Endometrium (tissue), 2 donors: ENCODE results near the gene DAD1.
A peak's percentile ranks its signal among the peaks of the same experiment; 100 is the strongest.
"Not testable (repeated sequence)": the region's sequence is repeated elsewhere in the genome, so short reads cannot be mapped to it uniquely, and the experiment has no call there.

ENCODE experiments used
- FAIRE-seq: peaks from 2 replicates; lab custom pipeline; 2012; peaks lifted over from hg19 to GRCh38; lab: Jason Lieb, UNC
- donor health status: control.
- donor health status: control.

The DAD1 gene

DNA sequence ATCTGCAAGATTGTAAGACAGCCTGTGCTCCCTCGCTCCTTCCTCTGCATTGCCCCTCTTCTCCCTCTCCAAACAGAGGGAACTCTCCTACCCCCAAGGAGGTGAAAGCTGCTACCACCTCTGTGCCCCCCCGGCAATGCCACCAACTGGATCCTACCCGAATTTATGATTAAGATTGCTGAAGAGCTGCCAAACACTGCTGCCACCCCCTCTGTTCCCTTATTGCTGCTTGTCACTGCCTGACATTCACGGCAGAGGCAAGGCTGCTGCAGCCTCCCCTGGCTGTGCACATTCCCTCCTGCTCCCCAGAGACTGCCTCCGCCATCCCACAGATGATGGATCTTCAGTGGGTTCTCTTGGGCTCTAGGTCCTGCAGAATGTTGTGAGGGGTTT lies 37.4 kb downstream of the DAD1 start:
- no peak for FAIRE-seq

DNA sequence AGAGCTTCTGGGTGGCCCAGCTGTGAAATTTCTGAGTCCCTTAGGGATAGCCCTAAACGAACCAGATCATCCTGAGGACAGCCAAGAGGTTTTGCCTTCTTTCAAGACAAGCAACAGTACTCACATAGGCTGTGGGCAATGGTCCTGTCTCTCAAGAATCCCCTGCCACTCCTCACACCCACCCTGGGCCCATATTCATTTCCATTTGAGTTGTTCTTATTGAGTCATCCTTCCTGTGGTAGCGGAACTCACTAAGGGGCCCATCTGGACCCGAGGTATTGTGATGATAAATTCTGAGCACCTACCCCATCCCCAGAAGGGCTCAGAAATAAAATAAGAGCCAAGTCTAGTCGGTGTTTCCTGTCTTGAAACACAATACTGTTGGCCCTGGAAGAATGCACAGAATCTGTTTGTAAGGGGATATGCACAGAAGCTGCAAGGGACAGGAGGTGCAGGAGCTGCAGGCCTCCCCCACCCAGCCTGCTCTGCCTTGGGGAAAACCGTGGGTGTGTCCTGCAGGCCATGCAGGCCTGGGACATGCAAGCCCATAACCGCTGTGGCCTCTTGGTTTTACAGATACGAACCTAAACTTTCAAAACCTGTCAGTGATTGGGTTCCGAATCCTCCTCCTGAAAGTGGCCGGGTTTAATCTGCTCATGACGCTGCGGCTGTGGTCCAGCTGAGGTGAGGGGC lies 38.9 kb downstream of the DAD1 start:
- FAIRE-seq: no peak

DNA sequence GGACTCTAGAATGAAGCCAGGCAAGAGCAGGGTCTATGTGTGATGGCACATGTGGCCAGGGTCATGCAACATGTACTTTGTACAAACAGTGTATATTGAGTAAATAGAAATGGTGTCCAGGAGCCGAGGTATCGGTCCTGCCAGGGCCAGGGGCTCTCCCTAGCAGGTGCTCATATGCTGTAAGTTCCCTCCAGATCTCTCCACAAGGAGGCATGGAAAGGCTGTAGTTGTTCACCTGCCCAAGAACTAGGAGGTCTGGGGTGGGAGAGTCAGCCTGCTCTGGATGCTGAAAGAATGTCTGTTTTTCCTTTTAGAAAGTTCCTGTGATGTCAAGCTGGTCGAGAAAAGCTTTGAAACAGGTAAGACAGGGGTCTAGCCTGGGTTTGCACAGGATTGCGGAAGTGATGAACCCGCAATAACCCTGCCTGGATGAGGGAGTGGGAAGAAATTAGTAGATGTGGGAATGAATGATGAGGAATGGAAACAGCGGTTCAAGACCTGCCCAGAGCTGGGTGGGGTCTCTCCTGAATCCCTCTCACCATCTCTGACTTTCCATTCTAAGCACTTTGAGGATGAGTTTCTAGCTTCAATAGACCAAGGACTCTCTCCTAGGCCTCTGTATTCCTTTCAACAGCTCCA lies 39.6 kb downstream of the DAD1 start:
- no peak for FAIRE-seq

DNA sequence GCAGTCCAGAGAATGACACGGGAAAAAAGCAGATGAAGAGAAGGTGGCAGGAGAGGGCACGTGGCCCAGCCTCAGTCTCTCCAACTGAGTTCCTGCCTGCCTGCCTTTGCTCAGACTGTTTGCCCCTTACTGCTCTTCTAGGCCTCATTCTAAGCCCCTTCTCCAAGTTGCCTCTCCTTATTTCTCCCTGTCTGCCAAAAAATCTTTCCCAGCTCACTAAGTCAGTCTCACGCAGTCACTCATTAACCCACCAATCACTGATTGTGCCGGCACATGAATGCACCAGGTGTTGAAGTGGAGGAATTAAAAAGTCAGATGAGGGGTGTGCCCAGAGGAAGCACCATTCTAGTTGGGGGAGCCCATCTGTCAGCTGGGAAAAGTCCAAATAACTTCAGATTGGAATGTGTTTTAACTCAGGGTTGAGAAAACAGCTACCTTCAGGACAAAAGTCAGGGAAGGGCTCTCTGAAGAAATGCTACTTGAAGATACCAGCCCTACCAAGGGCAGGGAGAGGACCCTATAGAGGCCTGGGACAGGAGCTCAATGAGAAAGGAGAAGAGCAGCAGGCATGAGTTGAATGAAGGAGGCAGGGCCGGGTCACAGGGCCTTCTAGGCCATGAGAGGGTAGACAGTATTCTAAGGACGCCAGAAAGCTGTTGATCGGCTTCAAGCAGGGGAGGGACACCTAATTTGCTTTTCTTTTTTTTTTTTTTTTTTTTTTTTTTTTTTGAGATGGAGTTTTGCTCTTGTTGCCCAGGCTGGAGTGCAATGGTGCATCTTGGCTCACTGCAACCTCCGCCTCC lies 40.9 kb downstream of the DAD1 start:
- no peak for FAIRE-seq

DNA sequence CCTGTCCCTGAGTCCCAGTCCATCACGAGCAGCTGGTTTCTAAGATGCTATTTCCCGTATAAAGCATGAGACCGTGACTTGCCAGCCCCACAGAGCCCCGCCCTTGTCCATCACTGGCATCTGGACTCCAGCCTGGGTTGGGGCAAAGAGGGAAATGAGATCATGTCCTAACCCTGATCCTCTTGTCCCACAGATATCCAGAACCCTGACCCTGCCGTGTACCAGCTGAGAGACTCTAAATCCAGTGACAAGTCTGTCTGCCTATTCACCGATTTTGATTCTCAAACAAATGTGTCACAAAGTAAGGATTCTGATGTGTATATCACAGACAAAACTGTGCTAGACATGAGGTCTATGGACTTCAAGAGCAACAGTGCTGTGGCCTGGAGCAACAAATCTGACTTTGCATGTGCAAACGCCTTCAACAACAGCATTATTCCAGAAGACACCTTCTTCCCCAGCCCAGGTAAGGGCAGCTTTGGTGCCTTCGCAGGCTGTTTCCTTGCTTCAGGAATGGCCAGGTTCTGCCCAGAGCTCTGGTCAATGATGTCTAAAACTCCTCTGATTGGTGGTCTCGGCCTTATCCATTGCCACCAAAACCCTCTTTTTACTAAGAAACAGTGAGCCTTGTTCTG lies 41.6 kb downstream of the DAD1 start:
- no peak for FAIRE-seq

DNA sequence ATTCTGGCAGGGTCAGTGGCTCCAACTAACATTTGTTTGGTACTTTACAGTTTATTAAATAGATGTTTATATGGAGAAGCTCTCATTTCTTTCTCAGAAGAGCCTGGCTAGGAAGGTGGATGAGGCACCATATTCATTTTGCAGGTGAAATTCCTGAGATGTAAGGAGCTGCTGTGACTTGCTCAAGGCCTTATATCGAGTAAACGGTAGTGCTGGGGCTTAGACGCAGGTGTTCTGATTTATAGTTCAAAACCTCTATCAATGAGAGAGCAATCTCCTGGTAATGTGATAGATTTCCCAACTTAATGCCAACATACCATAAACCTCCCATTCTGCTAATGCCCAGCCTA lies 42.3 kb downstream of the DAD1 start:
- no peak for FAIRE-seq

DNA sequence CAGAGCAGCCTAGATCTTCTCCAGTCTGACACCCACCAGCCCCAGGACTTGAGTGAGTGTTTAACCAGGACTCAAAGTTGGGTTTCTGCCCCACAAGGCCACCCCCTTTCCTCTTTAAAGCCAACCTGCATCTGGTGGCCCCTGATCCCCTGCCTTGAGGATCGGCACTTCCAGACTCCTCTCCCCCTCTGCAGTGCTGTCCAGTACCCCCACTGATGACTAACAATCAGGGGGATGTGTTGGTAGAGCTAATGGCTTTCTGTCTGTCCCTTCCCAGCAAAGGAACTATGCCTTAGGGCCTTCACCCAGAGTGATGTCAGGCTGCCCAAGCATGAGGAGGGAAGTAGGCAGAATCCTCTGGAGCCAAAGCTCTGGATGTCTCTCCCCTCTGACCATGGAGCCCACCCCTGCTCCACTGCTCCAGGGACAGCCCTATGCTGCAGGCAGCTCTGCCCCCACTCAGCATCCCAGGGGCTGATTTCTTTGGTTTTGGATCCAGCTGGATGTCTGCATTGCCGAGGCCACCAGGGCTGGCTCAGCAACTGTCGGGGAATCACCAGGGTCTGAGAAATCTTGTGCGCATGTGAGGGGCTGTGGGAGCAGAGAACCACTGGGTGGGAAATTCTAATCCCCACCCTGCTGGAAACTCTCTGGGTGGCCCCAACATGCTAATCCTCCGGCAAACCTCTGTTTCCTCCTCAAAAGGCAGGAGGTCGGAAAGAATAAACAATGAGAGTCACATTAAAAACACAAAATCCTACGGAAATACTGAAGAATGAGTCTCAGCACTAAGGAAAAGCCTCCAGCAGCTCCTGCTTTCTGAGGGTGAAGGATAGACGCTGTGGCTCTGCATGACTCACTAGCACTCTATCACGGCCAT lies 42.9 kb downstream of the DAD1 start:
- FAIRE-seq: peak; percentile 72

DNA sequence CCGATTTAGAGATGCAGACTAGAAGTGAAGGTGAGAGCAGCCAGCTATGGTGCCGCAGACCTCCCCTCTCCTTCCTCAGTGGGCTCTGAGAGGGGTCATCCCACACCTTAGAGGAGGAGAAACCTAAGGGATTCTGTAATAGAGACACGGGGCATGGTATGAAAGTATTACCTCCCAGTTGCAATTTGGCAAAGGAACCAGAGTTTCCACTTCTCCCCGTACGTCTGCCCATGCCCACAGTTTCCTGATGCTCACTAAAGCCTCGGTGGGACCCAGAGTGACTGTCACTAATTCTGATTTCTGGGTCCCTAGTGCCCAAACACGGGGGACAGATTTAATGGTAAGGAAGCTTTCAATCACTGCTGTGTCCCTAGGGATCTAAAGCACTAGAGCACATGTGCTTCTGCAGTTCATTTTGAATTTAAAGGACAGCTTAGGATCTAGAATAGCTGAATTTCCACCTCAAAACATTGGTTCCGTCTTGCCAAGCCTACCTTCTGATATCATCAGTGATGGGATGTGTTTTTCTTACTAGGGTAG lies 44.1 kb downstream of the DAD1 start:
- no peak for FAIRE-seq

DNA sequence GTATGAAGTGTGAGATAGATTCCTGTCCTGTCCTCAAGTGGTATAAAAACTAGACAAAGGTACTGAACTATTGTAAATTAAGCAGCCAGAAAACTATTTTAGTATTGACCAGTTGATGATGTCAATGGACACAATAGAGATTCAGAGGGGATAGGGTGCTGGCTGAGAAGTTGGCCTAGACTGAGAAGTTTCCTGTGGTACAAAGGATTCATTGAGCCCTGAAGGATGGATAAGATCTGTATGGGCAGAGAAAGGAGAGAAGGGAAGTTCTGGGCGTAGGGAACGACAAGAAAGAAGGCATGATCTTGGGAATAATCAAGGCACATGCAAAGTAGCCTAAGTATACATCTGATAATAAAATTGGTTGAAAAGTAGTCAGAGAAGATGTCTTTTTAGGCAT lies 44.6 kb downstream of the DAD1 start:
- no peak for FAIRE-seq

DNA sequence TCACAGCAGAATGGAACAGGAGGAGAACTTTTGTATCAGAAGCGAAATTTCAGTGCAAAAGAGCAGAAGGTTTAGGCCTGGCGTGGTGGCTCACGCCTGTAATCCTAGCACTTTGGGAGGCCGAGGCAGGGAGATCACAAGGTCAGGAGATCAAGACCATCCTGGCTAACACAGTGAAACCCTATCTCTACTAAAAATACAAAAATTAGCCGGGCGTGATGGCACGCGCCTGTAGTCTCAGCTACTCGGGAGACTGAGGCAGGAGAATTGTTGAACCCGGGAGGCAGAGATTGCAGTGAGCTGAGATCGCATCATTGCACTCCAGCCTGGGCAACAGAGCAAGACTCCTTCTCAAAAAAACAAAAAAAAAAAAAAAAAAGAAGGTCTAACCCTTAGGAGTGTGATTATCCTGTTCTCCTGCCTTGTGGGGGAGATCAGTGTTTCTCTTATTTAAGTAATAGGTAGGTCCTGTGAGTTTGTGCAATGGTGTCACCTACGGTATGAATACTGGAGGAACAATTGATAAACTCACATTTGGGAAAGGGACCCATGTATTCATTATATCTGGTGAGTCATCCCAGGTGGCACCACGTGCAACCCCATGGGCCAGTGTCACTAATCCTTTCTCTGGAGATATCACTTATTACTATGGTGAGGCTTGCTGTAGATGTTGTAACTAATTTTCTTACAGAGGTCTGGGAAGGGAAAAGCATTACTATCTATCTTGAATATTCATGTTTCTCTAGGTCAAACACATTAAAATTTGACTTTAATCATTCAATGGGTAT lies 45.3 kb downstream of the DAD1 start:
- not testable (repeated sequence) for FAIRE-seq

DNA sequence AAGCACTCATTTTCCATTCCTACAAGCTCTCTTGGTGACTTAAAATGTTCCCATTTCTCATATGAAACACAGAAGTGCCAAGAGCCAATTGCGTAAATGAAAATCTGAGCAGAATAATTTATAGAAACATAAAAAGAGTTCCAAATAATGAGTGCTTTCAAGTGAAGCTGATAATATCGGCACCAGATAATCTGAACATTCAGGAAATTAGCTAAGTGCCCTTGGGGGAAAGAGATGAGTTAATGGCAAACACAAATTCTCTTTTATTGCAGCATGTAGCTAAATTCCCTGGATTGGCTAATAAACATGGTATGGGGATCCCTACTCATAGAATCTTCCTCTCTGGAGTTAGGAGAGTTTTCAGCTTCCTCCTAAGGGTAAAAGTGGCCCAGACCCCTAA lies 46.7 kb downstream of the DAD1 start:
- FAIRE-seq: no peak

DNA sequence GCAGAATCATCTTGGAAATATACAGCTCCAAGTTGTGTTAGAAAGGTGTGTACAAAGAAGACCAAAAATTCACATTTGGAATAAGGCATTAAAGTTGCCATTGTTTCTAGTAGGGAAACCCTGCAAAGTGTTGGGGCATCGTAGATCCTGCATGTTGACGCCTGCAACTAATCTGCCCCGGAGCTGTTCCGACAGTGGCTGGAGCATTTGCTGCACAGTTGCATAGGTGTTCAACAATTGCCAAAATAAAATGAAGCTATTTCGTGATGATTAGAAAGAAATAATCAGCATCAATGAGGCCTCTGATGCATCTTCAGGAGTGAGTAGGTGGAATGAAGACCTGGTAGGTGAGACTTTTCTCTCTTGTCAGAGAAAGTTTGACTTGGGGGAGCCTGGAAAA lies 47.3 kb downstream of the DAD1 start:
- FAIRE-seq: no peak

DNA sequence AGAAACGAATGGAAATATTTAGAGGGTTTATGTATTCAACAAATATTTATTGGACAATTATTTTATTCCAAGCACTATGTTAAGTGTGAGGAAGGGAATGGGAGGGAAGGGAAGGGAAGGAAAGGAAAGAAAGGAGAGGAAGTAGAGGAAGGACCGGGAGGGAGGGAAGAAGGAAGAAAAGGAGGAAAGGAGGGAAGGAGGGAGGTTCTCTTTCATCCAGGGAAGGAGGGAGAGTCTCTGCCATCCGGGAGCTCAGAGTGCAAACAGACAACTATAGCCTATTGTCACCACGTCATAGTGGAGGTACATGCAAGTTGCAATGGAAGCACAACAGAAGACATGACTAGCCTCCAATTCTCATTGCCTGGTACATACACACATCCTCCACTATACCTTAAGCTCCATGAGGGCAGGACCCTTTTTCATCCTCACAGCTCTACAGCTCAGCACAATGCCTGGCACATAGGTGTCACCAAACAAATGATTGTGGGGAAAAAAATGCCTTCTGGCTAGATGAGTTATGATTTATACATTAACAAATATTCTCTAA lies 48.1 kb downstream of the DAD1 start:
- FAIRE-seq: no peak

DNA sequence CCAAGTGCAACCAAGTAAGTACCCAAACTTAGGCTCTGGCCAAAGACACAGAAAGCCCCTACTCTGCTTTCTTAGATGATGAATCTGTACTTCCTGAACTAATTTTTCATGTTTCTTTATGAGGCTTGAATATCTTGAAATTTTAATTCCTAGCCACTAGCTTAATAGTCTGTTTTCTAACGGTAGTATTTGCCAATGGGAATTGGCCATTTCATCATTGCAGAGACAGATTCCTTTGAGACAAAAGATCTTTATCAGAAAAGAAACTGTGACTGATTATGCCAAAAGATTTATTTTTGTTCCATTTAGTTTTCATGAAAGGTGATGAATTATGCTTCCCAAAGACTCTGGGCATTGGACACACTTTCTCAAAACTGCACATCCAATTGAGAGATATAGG lies 48.7 kb downstream of the DAD1 start:
- FAIRE-seq: no peak

DNA sequence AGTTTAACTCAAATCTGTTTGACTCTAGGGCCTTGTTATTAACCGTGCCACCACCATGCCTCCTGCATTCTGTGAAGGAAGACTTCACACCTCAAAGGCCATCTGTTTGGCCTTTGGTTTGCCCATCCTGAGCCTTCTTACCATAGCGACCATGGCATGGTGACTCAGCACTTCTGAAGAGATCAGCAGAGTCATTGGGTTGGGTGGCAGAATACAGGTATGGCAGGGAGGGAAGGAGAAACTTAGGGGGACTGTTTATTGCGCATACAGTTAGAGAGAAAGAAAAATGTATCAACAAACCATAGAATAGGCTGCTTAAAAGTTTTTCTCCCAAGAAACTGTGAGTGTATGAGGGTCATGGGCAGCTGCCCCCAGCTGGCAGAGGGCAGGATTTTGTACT lies 49.2 kb downstream of the DAD1 start:
- no peak for FAIRE-seq

DNA sequence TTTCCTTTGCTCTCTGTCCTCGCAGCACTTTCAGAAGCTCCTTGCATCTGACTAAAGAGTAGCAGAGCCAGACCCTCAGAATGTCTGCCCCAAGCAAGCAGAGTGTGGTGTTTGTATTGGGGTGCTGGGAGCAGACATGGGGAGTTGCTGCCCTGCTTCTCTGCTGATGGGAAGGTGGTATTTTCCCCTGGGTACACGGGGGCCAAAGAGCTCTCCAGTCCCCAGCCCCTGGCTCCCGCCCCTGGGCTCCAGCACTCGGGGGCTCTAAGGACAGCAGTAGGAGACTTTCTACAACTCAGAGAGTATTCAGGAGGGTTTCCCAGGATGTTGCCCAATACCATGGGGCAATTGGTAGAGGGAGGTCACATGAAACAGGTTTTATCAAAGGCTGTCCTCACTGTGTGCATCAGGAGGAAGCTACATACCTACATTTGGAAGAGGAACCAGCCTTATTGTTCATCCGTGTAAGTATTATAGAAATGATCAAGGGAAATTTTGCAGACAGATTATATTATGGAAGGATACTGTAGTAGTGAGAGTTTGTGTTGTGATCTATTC lies 50.3 kb downstream of the DAD1 start:
- no peak for FAIRE-seq

DNA sequence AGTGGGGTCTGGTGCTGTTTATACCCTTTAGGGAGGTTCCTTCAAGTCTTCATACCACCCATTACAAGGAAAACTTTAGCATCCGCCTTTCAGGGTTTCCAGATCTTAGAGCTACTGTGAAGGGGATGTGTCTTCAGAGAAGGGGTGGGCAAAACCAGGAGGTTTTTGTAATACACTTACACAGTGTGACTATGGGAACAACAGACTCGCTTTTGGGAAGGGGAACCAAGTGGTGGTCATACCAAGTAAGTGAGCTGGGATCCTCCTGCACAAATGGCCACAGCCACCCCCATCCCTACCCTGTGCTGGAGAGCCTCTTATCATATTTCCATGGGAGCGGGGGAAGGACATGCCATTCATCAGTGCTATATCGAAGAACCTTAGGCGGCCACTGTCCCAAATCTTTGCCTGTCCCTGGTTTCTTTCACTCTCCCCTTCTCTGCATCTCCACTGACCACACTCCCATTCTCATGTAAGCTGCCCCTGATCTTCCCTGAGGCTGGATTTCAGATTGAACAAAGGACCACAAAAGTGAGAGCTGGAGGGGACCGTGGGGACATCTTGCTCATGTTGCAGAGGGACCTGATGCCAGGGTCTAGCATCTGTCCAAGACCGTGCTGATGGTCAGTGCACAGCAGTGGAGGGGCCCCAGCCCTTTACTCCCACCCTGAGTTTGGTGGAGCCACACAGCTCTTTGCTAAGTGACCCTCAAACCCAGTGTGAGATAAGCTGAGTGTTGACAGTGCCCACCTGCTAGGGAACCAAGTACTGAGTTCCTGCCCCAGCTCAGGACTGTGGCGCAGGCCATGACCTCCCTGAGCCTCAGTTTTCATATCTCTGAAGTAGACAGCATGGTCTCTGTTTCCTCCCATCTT lies 51.4 kb downstream of the DAD1 start:
- no peak for FAIRE-seq

DNA sequence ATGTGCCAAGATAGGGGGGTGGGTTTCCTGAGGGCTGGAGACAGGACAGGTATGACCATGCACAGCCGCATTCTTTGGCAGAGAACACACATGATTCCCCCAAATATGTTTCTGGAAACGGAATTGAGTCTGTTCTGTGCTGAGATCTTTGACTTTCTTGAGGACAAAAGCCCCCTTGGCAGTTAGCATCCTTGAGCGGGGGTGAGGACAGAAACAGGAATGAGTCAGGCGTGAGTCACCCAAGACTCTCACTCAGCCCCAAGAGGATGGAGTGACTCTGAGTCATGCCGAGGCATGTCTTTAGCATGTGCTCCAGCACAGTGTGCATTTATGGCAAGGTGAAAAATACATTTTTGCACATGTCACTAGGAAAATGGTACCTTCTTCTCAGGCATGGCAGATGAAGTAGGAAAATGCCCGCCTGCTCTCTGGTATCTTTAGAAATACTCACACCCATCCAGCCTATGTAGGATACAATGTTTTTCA lies 52.1 kb downstream of the DAD1 start:
- FAIRE-seq: no peak

DNA sequence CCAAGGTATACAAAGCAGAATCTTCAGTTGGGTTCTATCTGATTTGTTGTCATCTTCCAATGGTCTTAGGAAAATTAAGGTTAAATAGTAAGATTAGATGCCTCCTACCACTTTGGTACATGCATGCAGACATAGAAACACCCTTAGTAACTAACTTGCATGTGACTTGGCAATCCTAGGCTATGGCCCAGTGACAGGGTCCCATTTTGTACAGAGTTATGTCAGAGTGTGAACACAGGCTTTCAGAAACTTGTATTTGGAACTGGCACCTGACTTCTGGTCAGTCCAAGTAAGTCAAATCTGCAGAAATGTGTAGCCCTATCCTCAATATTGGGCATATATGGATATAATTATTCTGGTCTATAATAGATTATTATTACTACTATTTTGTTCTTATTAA lies 53.1 kb downstream of the DAD1 start:
- no peak for FAIRE-seq
